T-helper 17 cell (primary cell): Measurements from ENCODE around the gene CTH. TPM values are rescaled to one million over a fixed set of nuclear protein-coding genes. Genes with fewer than 3 reads are reported as not detected.
"Not testable (repeated sequence)": the region's sequence is repeated elsewhere in the genome, so short reads cannot be mapped to it uniquely, and the experiment has no call there.

Source experiments
- ATAC-seq: fragments of 150-1000 bp; cut with Tn5 transposase; 2 replicates; pipeline ENCODE4 v1.10.0; 2021; ENCODE audit warnings: mild to moderate bottlenecking, moderate library complexity
- DNase-seq, 3 donors: peaks; one replicate each; pipeline versions ENCODE4 v3.0.0 to v3.0.0-alpha.2; 2020 to 2021
- H3K9me3 ChIP-seq: one replicate; pipeline ENCODE4 v1.7.0; 2013; ENCODE audit warnings: low read length, mild to moderate bottlenecking; ENCODE audit not compliant: control insufficient read depth, poor library complexity, severe bottlenecking
- H3K27ac Mint-ChIP-seq: one replicate; pipeline ENCODE4 v1.8.0; 2022; ENCODE audit warnings: mild to moderate bottlenecking, moderate library complexity, mixed read lengths
- H3K27me3 Mint-ChIP-seq: one replicate; pipeline ENCODE4 v1.8.0; 2022; ENCODE audit warnings: mixed read lengths
- H3K36me3 Mint-ChIP-seq: one replicate; pipeline ENCODE4 v1.8.0; 2022; ENCODE audit warnings: low read depth, mixed read lengths
- H3K4me1 Mint-ChIP-seq: one replicate; pipeline ENCODE4 v1.8.0; 2022; ENCODE audit warnings: mild to moderate bottlenecking, mixed read lengths
- H3K4me3 Mint-ChIP-seq: one replicate; pipeline ENCODE4 v1.8.0; 2022; ENCODE audit warnings: mild to moderate bottlenecking, moderate library complexity, mixed read lengths
- total RNA-seq, 4 donors: library from RNA in 2 of 4; stranded (reverse) in 2 of 4; gene quantifications; one replicate each; pipeline ENCODE4 v1.2.3 and lab custom pipeline; 2022 to 2026

The CTH gene
- total RNA-seq, 2 donors from 2014 or later = 4.2 to 5.8 TPM

DNA sequence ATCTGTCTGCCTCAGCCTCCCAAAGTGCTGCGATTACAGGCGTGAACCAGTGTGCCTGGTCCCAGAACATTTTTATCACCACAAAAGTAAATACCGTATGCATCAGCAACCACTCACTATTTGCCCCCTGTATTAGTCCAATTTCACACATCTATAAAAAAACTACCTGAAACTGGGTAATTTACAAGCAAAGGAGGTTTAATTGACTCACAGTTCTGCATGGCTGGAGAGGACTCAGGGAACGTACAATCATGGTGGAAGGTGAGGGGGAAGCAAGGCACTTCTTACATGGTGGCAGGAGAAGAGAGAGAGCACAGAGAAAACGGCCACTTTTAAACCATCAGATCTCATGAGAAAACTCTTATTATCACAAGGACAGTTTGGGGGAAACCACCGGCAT lies 25.6 kb upstream of the CTH start:
- H3K4me3 Mint-ChIP-seq = no peak overlapping the region
- no peak overlapping the region for H3K27ac Mint-ChIP-seq
- no peaks in the 10 kb centered on the region for H3K9me3 ChIP-seq
- DNase-seq = no peak
- no peaks in the 10 kb centered on the region for H3K4me1 Mint-ChIP-seq
- peaks cover 3% of the 10 kb centered on the region for H3K36me3 Mint-ChIP-seq
- no peak for ATAC-seq
- peaks cover 9% of the 10 kb centered on the region for H3K27me3 Mint-ChIP-seq

DNA sequence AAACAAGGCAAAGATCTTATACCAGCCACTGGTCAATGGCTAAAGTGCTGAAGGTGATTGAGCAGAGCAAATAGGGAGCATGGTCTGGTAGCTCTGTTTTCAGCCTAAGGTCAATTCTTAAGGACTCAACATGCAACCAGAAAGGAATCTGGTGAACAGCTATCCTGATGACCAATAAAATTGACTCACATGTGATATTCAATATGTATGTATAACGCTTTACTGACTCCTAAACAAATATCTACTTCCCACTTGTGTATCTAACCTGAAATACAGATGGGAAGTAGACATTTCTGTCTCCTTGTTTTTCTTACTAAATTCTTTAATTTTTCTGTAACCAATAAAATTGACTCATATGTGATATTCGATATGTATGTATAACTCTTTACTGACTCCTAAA lies 24.9 kb upstream of the CTH start:
- no peak for DNase-seq
- H3K4me3 Mint-ChIP-seq = no peak overlapping the region
- no peaks in the 10 kb centered on the region for H3K9me3 ChIP-seq
- no peak overlapping the region for H3K27ac Mint-ChIP-seq
- peaks cover 9% of the 10 kb centered on the region for H3K27me3 Mint-ChIP-seq
- peaks cover 3% of the 10 kb centered on the region for H3K36me3 Mint-ChIP-seq
- no peaks in the 10 kb centered on the region for H3K4me1 Mint-ChIP-seq
- ATAC-seq = no peak

DNA sequence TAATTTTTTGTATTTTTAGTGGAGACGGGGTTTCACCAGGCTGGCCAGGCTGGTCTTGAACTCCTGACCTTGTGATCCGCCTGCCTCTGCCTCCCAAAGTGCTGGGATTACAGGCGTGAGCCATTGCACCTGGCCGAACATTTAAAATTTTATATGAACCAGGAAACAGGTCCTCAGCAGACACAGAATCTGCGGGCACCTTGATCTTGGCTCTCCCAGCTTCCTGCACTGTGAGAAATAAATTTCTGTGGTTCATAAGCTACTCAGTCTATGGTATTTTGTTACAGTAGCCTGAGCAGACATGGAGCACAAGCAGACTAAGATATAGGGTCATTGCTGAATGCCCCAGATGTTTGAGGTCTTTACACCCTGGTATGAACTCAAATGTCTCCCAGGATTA lies 23.6 kb upstream of the CTH start:
- H3K27ac Mint-ChIP-seq = no peak overlapping the region
- no peak for ATAC-seq

DNA sequence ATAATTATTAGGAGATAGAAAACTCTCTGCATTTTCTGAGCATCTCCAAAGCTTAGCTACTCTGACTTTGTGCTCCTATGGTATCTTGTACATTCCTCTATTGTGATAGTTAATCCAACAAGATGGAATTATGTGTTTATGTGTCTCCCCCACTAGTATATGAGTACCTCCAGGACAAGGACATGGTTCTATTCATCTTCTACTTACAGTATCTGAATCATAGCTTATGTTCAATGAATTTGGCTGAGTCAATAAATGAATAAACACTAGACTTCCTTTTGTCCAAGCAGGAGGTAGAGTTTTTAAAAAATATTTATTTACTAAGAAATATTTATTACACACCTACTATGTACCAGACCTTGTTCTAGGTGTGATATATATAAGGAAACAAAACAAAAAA lies 18.4 kb upstream of the CTH start:
- peaks cover 5% of the 10 kb centered on the region for H3K4me1 Mint-ChIP-seq
- H3K9me3 ChIP-seq = no peaks in the 10 kb centered on the region
- DNase-seq (no peak), ATAC-seq (no peak)
- peaks cover 3% of the 10 kb centered on the region for H3K36me3 Mint-ChIP-seq
- H3K27me3 Mint-ChIP-seq = peaks cover 13% of the 10 kb centered on the region
- H3K4me3 Mint-ChIP-seq = no peak overlapping the region
- no peak overlapping the region for H3K27ac Mint-ChIP-seq

More for the DNA sequence above, 23.6 kb upstream of the CTH start:
- H3K27me3 Mint-ChIP-seq = peaks cover 5% of the 10 kb centered on the region
- no peak for DNase-seq
- H3K4me3 Mint-ChIP-seq = no peak overlapping the region
- H3K9me3 ChIP-seq = no peaks in the 10 kb centered on the region
- H3K4me1 Mint-ChIP-seq = no peaks in the 10 kb centered on the region
- peaks cover 3% of the 10 kb centered on the region for H3K36me3 Mint-ChIP-seq

DNA sequence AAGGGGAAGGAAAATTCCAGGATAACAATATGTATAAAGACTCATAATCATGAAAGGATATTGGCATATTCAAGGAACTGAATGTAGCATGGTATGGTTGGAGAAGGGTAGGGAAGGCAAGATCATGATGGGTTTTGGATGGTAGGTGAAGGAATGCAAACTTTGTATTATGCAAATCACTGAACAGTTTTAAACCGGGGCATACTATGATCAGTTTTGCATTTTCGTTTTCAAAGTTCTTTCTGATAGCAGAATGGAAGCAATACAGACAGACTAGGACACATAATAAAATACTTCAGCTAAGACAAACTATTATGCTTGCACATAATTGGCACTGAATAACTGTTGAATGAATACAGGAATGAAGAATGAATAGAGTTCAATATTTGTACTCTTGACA lies 14.5 kb upstream of the CTH start:
- peaks cover 18% of the 10 kb centered on the region for H3K27me3 Mint-ChIP-seq
- no peak overlapping the region for H3K27ac Mint-ChIP-seq
- H3K36me3 Mint-ChIP-seq = no peaks in the 10 kb centered on the region
- peaks cover 8% of the 10 kb centered on the region for H3K4me1 Mint-ChIP-seq
- H3K9me3 ChIP-seq = no peaks in the 10 kb centered on the region
- H3K4me3 Mint-ChIP-seq = no peak overlapping the region
- ATAC-seq (no peak), DNase-seq (no peak)

DNA sequence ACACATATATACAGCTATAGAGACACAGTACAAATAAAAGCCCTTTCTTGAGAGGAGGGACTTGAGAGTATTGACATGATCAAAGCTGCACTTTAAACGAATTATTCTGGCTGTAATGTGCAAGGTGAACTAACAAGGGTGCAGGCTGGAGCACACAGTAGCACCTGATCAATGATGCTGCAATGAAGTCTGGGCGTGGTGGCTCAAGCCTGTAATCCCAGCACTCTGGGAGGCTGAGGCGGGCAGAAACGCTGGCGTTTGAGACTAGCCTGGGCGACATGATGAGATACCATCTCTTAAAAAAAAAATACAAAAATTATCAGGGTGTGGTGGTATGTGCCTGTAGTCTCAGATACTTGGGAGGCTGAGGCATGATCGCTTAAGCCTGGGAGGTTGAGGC lies 14.1 kb upstream of the CTH start:
- peaks cover 18% of the 10 kb centered on the region for H3K27me3 Mint-ChIP-seq
- no peaks in the 10 kb centered on the region for H3K36me3 Mint-ChIP-seq
- ATAC-seq = no peak
- peaks cover 8% of the 10 kb centered on the region for H3K4me1 Mint-ChIP-seq
- H3K9me3 ChIP-seq = no peaks in the 10 kb centered on the region
- DNase-seq = no peak
- peak overlapping the region; percentile 8 for H3K27ac Mint-ChIP-seq
- H3K4me3 Mint-ChIP-seq = no peak overlapping the region

DNA sequence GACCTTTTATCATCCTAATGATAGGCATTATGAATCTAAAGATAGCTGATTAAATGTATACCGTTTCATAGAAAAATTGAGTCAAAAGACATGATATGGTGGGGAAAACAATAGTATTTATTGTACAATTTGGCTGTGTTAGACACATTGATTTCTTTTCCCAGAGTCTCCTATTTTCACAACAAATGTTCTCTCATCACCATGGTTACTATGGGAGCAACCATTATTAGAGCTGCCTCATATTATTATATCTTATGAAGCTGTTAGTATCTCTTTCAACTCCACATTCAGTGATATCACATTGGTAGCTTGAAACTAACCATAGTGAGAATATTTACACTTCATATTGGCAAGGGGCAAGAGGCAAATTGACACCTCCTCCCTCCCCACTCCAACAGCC lies 10.7 kb upstream of the CTH start:
- Mint-ChIP-seq H3K4me1 (peaks cover 8% of the 10 kb centered on the region), H3K36me3 (no peaks in the 10 kb centered on the region), H3K4me3 (no peak overlapping the region), H3K27ac (peak overlapping the region; percentile 35), H3K27me3 (peaks cover 28% of the 10 kb centered on the region)
- ATAC-seq (no peak), DNase-seq (no peak)
- H3K9me3 ChIP-seq = no peaks in the 10 kb centered on the region

DNA sequence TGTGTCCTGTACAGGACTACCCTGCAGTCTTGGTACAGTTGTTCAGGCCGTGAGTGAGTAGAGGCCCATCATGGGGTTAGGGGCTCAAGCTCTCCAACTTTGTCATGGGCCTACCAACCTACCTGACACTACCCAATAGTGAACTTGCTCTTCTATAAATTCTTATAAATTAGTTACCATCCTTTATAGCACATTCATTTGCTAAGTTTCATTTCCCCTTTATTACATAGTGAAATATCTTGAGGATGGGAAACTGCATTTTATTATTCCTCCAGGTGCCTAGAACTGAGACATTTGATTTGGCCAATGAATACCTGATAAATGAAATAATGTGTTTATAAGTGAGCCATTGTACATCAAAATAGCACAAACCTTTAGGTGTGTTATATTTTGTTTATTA lies 9.1 kb upstream of the CTH start:
- Mint-ChIP-seq H3K4me1 (peaks cover 3% of the 10 kb centered on the region), H3K4me3 (no peak overlapping the region), H3K27me3 (peaks cover 24% of the 10 kb centered on the region), H3K27ac (no peak overlapping the region), H3K36me3 (no peaks in the 10 kb centered on the region)
- DNase-seq (no peak), ATAC-seq (no peak)
- H3K9me3 ChIP-seq = no peaks in the 10 kb centered on the region

DNA sequence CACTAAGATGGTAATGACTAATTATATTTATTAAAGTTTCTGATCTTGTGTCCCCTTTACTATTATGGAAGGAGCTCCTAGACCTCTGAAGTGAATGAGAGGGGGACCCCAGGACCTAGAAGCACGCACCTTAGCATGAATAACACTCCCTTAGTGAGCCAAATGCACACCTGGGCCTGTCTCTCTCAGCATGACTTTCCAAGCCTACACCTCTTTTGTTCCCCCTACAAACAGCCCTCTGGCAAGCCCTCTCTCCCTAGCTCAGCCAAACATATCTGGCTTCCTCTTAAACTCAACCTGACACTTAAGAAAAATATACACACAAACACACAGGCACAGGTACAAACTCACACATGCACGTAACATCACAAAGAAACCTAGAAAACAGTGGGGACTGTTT lies 7.3 kb upstream of the CTH start:
- Mint-ChIP-seq H3K4me3 (no peak overlapping the region), H3K36me3 (no peaks in the 10 kb centered on the region), H3K27me3 (peaks cover 19% of the 10 kb centered on the region), H3K4me1 (no peaks in the 10 kb centered on the region), H3K27ac (no peak overlapping the region)
- no peaks in the 10 kb centered on the region for H3K9me3 ChIP-seq
- ATAC-seq = no peak
- DNase-seq = no peak

DNA sequence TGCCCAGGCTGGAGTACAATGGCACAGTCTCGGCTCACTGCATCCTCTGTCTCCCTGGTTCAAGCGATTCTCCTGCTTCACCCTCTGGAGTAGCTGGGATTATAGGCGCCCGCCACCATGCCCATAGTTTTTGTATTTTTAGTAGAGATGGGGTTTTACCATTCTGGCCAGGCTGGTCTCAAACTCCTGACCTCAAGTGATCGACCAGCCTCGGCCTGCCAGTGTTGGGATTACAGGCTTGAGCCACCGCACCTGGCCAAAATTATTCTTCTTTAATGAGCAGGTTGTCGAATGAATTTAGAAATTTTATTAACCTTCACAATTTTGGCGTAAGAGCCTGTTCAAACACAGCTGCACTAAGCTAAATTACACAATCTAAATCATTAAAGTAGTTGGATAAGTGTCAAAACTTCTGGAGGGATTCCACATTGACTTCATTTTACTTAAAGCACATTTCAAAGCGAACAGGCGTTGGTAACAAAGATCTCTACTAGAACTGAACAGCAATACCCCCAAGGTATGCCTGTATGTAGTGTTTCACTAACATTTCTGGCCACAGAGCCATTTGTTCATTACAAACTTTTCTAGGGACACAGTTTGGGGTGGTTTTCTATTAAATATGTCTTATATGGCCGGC lies 5.2 kb upstream of the CTH start:
- H3K9me3 ChIP-seq = no peaks in the 10 kb centered on the region
- ATAC-seq (no peak), DNase-seq (no peak)
- Mint-ChIP-seq H3K27ac (no peak overlapping the region), H3K36me3 (no peaks in the 10 kb centered on the region), H3K4me1 (peaks cover 6% of the 10 kb centered on the region), H3K27me3 (peaks cover 19% of the 10 kb centered on the region), H3K4me3 (no peak overlapping the region)

DNA sequence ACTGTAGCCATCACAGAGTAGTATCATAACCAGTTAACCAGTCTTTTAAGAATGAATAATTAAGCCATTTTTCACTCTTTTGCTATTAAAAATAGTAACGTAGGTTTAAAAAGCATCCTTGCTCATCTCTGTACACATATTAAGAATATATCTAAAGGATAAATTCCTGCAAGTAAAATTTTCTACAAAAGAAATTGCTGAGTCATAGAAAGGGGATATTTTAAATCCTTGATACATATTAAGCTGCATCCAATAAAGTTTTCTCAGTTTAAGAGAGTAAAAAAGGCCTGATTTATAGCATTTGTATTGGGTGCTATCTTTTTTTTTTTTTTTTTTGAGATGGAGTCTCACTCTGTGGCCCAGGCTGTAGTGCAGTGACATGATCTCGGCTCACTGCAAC lies 1.9 kb upstream of the CTH start:
- Mint-ChIP-seq H3K27me3 (peaks cover 19% of the 10 kb centered on the region), H3K4me3 (no peak overlapping the region), H3K36me3 (no peaks in the 10 kb centered on the region), H3K4me1 (peaks cover 15% of the 10 kb centered on the region), H3K27ac (no peak overlapping the region)
- ATAC-seq (no peak), DNase-seq (no peak)
- H3K9me3 ChIP-seq = no peaks in the 10 kb centered on the region

DNA sequence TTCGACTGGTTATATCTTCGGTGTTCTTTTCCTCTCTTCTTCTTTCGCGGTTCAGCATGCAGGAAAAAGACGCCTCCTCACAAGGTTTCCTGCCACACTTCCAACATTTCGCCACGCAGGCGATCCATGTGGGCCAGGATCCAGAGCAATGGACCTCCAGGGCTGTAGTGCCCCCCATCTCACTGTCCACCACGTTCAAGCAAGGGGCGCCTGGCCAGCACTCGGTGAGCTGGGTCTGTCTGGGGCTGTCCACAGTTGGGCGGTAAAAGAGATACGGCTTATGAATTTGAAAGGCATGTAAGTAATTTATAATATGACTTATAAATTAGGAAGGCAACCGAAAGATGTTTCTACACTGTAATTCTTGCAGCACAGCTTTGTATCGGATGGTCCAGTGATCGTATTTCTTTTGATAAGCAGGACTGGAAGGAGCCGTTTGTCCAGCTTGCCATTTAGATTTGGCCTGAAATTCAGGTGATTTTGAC lies 334 bp downstream of the CTH start:
- Mint-ChIP-seq H3K36me3 (no peaks in the 10 kb centered on the region), H3K27ac (peak overlapping the region; percentile 95), H3K27me3 (peaks cover 7% of the 10 kb centered on the region), H3K4me3 (peak overlapping the region; percentile 97), H3K4me1 (peaks cover 15% of the 10 kb centered on the region)
- ATAC-seq (no peak), DNase-seq (no peak)
- H3K9me3 ChIP-seq = no peaks in the 10 kb centered on the region

DNA sequence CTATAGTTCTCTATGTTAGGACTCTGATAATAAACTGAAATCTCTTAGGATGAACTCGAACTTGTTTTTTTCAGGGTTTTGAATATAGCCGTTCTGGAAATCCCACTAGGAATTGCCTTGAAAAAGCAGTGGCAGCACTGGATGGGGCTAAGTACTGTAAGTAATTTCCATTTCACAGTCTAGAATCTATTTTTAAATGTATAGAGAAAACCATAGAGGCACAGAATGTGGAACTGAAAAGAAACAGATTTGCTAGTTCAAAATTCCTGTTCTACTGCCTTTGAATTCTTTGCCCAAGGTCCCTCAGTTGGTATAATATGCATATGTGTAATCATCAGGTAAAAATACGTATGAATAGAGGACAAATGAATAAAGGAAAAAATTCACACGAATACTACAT lies 4.8 kb downstream of the CTH start:
- DNase-seq (no peak), ATAC-seq (no peak)
- Mint-ChIP-seq H3K27ac (no peak overlapping the region), H3K4me1 (peaks cover 9% of the 10 kb centered on the region), H3K4me3 (no peak overlapping the region), H3K36me3 (no peaks in the 10 kb centered on the region), H3K27me3 (no peaks in the 10 kb centered on the region)
- H3K9me3 ChIP-seq = no peaks in the 10 kb centered on the region

DNA sequence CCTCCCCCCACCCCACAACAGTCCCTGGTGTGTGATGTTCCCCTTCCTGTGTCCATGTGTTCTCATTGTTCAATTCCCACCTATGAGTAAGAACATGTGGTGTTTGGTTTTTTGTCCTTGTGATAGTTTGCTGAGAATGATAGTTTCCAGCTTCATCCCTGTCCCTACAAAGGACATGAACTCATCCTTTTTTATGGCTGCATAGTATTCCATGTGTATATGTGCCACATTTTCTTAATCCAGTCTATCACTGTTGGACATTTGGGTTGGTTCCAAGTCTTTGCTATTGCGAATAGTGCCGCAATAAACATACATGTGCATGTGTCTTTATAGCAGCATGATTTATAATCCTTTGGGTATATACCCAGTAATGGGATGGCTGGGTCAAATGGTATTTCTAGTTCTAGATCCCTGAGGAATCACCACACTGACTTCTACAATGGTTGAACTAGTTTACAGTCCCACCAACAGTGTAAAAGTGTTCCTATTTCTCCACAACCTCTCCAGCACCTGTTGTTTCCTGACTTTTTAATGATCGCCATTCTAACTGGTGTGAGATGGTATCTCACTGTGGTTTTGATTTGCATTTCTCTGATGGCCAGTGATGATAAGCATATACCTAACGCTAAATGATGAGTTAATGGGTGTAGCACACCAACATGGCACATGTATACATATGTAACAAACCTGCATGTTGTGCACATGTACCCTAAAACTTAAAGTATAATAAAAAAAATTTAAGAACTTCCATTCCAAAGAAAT lies 8.1 kb downstream of the CTH start:
- not testable (repeated sequence) for H3K27me3 Mint-ChIP-seq, H3K9me3 ChIP-seq, H3K4me3 Mint-ChIP-seq, H3K36me3 Mint-ChIP-seq, H3K4me1 Mint-ChIP-seq, H3K27ac Mint-ChIP-seq, DNase-seq, ATAC-seq
